PC-3 (cell line): ENCODE data around the gene MPHOSPH9.

Experiments used
- CTCF ChIP-seq: fragments of 300-600 bp; sonication (generic); conservative IDR thresholded peaks from 2 replicates; pipeline ENCODE4 v1.5.1; 2017; ENCODE audit warnings: antibody characterized with exemption, low read depth, mild to moderate bottlenecking, low read length
- EZH2 ChIP-seq: fragments of 300-600 bp; sonication (generic); IDR thresholded peaks from one replicate; pipeline ENCODE4 v1.6.1; 2017; ENCODE audit warnings: antibody characterized with exemption, mild to moderate bottlenecking, low read length; ENCODE audit not compliant: unreplicated experiment

DNA sequence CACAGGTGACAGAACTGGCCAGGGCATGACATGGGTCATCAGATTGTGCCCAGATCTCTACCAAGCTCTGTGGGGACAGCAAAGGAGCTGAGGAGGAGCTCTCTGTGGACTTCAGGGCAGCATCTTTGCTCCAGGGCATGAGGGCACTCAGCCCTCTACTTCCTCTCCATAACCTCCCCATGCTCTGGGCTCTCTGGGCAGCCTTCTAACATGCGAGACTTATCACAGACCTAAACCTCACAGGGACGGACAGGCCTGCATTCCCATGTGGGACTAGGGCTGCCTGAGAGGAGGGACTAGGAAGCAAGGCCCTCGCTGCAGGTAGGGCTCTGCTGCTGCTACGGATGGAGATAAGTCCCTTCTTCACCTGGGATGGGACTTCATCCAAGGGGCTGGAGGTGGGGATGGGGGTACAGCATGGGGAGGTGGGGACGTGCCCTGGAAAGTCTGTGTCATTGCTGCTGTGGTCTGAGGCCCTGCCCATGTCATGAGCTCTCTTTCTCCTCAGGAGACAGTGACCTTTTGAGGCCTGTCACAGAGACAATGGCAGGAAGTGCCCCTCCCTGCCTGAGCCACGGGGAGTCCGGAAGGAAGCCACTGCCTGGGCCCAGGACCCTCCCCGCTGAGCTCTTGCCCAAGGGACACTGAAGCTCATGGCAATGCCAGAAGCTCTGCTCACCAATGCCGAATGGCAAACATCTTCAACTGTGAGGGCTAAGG is 126.1 kb downstream of the MPHOSPH9 start:
- TF ChIP-seq CTCF, result no peak
- no peak for TF ChIP-seq EZH2
